Measurements from ENCODE around the gene C15orf40.
A peak's percentile ranks its signal among the peaks of the same experiment; 100 is the strongest.
"Not testable (repeated sequence)": the region's sequence is repeated elsewhere in the genome, so short reads cannot be mapped to it uniquely, and the experiment has no call there.

C15orf40 gene

DNA sequence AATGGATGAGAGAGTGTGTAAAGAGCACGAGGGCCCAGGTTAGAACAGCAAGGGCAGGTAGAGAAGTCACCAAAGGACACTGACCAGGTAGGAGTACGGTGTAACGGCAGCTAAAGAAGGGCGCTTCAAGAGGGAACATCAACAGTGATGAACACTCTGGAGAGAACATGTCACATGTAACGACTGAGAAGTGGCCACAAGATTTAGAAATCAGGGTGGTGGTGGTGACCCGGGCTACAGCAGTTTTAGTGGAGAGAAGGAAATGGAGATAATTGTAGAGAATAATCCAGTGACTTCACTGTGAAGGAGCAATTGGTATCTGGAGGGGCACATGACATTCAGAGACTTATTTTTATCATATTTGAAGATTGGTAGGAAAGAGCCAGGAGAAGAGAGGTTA, 1.2 kb upstream of the C15orf40 start:
- no peak for DNase-seq
- TF ChIP-seq POLR2A (IDR thresholded peaks at IDR 0.05; ENCODE audit: low read length), result no peak
- TF ChIP-seq GATA1 (IDR thresholded peaks at IDR 0.05; ENCODE audit: low read depth, low read length), result no peak

- TF ChIP-seq GATA1 (IDR thresholded peaks at IDR 0.05; ENCODE audit: low read depth, low read length) (no peak), POLR2A (IDR thresholded peaks at IDR 0.05; ENCODE audit: low read length) (no peak)
- DNase-seq, result peak; percentile 55 to 57
These were observed 612 bp upstream of the C15orf40 start for GRCh38 chr15:83012076-83012426.

DNA sequence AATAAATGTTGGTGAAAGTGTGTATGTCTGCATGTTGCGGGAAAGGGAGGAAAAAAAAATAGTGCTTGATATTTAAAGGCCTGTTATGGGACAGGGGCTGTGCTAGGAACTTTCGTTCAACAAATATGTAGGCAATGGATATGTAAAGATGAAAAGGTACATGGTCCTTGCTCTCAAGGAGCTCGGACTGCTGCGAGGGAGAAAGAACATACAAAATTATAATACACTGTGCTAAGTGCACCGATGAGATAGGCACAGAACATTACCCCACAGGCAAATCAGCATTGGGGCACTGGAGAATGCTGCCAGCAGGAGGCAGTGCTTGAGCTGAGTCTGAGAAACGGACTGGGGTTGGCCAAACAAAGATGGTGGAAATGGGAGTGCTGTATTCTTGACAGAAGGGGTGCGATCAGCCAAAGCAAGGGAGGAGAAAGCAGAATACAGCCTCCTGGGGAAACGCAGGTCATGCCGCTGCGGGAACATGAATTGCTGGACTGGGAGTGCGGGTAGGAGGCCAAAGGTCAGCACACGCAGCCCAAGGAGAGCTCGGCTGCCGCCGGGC, 649 bp downstream of the C15orf40 start:
- peak; percentile 89 to 91 for DNase-seq
- TF ChIP-seq GATA1 (IDR thresholded peaks at IDR 0.05; ENCODE audit: low read depth, low read length) (no peak), POLR2A (IDR thresholded peaks at IDR 0.05; ENCODE audit: low read length) (no peak)

- DNase-seq, result not testable (repeated sequence)
These were observed 10.8 kb downstream of the C15orf40 start for GRCh38 chr15:83000672-83001031.

- peak; percentile 82 to 85 for DNase-seq
- TF ChIP-seq POLR2A (IDR thresholded peaks at IDR 0.05; ENCODE audit: low read length), result peak; percentile 49
- no peak for TF ChIP-seq GATA1 (IDR thresholded peaks at IDR 0.05; ENCODE audit: low read depth, low read length)
These were observed 11.4 kb downstream of the C15orf40 start for GRCh38 chr15:82999905-83000671.

DNA sequence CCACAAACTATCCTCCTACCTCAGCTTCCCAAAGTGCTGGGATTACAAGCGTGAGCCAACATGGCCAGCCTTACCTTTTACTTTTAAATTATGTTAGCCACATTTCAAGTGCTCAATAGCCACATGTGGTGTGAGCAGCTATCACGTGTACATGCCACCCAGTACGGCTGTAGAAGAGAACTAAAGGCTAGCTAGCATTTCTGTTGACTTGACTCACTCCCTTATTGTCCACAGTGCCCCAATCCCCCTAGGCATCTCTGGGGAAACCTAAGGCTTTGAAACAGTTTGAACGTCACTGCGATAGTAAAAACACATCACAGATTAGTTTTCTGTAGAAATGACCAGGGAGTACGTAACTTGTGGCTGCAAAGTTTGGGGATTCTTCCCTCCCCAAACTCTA, 12.0 kb downstream of the C15orf40 start:
- no peak for DNase-seq
- TF ChIP-seq POLR2A (IDR thresholded peaks at IDR 0.05; ENCODE audit: low read length) (no peak), GATA1 (IDR thresholded peaks at IDR 0.05; ENCODE audit: low read depth, low read length) (no peak)

DNA sequence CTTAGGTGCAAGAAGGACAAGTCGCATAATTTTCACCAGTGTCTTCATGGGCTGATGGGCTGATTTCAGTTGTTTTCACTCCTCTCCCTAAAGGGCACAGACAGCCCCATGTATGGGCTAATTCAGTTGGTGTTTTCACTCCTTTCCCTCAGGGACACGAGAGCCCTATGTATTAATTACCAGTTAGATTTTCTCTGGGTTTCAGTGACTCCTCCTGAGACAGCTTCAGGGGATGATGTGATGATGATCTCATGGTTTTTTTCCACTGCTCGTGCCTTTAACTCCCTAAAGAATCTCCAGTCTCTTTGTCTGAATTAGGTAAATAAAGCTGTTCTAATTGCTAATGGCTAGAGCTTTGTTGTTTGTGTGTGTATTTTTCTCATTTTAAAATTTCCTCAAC, 15.5 kb downstream of the C15orf40 start:
- TF ChIP-seq POLR2A (IDR thresholded peaks at IDR 0.05; ENCODE audit: low read length), result no peak
- TF ChIP-seq GATA1 (IDR thresholded peaks at IDR 0.05; ENCODE audit: low read depth, low read length), result no peak
- no peak for DNase-seq

DNA sequence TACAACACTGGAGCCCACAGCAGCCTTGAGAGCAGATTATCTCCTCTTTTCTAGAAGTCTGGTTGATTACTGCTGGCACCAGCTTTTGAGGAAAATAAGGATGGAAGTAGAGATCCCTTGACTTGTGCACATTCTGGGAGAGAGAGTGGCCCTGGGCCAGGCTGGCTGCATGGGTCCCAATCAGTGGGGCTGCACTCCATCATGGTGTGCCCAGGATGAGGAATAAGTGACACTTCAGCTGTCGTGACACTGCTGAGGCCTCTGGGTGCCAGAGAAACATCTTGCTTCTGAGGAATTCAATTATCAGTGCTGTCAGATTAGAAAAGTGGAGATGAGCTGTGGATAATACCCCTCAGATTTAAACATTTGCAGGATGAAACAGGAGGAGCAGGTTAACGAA, 16.4 kb downstream of the C15orf40 start:
- no peak for TF ChIP-seq GATA1 (IDR thresholded peaks at IDR 0.05; ENCODE audit: low read depth, low read length)
- TF ChIP-seq POLR2A (IDR thresholded peaks at IDR 0.05; ENCODE audit: low read length), result no peak
- no peak for DNase-seq

DNA sequence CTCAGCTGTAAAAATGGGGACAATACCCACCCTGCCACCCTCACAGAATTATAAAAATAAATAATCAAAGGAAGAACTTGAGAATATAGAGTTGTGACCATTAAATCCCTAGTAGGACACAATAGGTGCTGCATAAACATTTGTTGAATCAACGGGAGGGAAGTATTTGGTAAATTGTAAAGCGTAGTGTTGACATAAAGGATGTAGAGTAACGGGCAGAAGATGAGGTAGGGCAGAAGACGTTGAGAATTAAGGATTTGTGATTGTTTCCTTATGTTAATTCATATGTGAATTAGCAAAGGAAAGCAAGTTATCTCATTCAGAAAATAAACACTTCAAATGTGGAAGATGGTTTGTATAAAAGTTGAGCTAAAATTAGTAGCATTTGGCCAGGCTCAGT, 18.3 kb downstream of the C15orf40 start:
- TF ChIP-seq POLR2A (IDR thresholded peaks at IDR 0.05; ENCODE audit: low read length) (no peak), GATA1 (IDR thresholded peaks at IDR 0.05; ENCODE audit: low read depth, low read length) (no peak)

GRCh38 chr15:82992436-82992998, 18.9 kb downstream of the C15orf40 start:
- no peak for DNase-seq
- no peak for TF ChIP-seq GATA1 (IDR thresholded peaks at IDR 0.05; ENCODE audit: low read depth, low read length)
- TF ChIP-seq POLR2A (IDR thresholded peaks at IDR 0.05; ENCODE audit: low read length), result no peak

More for the DNA sequence above, 18.3 kb downstream of the C15orf40 start:
- DNase-seq, result no peak

DNA sequence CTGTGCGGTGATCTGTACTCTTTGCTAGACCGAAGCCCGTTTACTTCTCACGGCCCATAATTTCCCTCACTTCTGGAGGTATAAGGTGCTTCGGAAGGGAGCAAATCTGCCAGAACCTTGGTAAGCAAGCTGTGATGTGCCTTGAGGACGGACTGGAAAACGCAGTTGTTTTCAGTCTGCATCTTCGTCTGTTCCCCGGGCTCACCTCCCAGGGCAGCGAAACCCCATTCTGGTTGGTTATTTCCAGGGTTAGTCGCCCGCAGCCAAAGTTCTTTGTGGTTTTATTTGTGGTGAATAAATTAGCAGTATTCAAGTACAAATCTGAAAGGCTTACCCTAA, 25.0 kb downstream of the C15orf40 start:
- peak; percentile 70 for TF ChIP-seq POLR2A (IDR thresholded peaks at IDR 0.05; ENCODE audit: low read length)
- TF ChIP-seq GATA1 (IDR thresholded peaks at IDR 0.05; ENCODE audit: low read depth, low read length), result no peak
- DNase-seq, result no peak

DNA sequence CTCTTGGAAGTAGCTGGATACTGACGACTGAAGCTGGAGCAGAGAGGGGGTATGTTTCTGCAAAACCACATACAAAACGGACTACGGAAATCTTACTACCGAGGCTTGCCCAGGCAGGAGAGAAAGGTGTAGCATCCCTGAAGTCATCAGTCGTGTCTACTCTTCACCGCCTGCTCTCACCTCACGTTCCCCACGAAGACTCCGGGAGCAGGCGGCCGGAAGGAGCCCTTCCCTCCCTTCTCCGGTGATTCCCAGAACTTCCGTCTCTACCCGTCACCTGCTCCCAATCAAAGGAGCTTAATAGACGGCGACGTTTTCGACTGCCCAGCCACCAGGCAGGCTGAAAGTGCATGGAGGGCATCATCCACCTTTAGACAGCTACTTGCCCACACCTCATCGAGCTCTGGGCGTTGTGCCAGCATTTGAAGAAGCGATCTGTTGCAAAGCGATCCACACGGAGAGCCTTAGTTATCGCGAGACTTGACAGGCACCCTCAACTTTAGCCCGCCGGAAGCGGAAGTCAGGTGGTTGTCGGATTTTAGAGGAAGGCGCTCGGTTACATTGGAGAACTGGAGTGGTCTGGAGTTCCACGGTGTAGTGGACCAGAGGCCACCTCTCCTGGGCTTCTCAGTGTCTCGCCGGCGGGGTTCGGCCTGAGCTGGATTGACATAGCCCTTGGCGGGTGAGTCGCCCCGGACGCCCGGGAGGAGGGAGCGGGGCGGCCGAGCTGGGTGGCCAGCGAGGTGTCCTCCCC, 25.6 kb downstream of the C15orf40 start, which contains the start of gene RAMAC:
RAMAC (plus strand) TSS at position 523 of the 754 bp plus-strand sequence. CDS start 2,809 bp downstream, outside the sequence.
- TF ChIP-seq POLR2A (IDR thresholded peaks at IDR 0.05; ENCODE audit: low read length) (peak; percentile 92), GATA1 (IDR thresholded peaks at IDR 0.05; ENCODE audit: low read depth, low read length) (no peak)
- DNase-seq, result peak; percentile 98

GRCh38 chr15:82980981-82981380, 30.5 kb downstream of the C15orf40 start:
- TF ChIP-seq GATA1 (IDR thresholded peaks at IDR 0.05; ENCODE audit: low read depth, low read length) (no peak), POLR2A (IDR thresholded peaks at IDR 0.05; ENCODE audit: low read length) (no peak)
- no peak for DNase-seq

GRCh38 chr15:82979726-82980125, 31.7 kb downstream of the C15orf40 start:
- DNase-seq, result no peak

More at GRCh38 chr15:82979726-82980125, 31.7 kb downstream of the C15orf40 start:
- TF ChIP-seq GATA1 (IDR thresholded peaks at IDR 0.05; ENCODE audit: low read depth, low read length) (no peak), POLR2A (IDR thresholded peaks at IDR 0.05; ENCODE audit: low read length) (no peak)
